Calu3 (cell line): ENCODE data around the gene RFPL3. TPM values are rescaled to one million over a fixed set of nuclear protein-coding genes. Genes with fewer than 3 reads are reported as not detected.

Experiments
- BruUV-seq: library from RNA; stranded (reverse); fragments of 400-500 nt; replicated peaks from 2 replicates; lab custom pipeline; 2021; lab: Mats Ljungman, UMichigan
- CTCF ChIA-PET: fragments of 300-600 bp; sonication (Branson Sonifier 250); formaldehyde crosslinking; loops from one replicate; lab custom pipeline; 2022; ENCODE audit warnings: antibody characterized with exemption; lab: Charles Lee
- DNase-seq: peaks from one replicate; pipeline ENCODE4 v3.0.0; 2022
- H3K27ac Mint-ChIP-seq: one replicate; pipeline ENCODE4 v1.8.0; 2022; ENCODE audit warnings: mixed read lengths; ENCODE audit not compliant: unreplicated experiment
- H3K27me3 Mint-ChIP-seq: one replicate; pipeline ENCODE4 v1.8.0; 2022; ENCODE audit warnings: mixed read lengths; ENCODE audit not compliant: unreplicated experiment
- H3K36me3 Mint-ChIP-seq: one replicate; pipeline ENCODE4 v1.8.0; 2022; ENCODE audit warnings: mild to moderate bottlenecking, moderate library complexity, mixed read lengths; ENCODE audit not compliant: insufficient read depth, unreplicated experiment
- H3K4me1 Mint-ChIP-seq: one replicate; pipeline ENCODE4 v1.8.0; 2022; ENCODE audit warnings: mild to moderate bottlenecking, low read depth, mixed read lengths; ENCODE audit not compliant: unreplicated experiment
- H3K4me3 Mint-ChIP-seq: one replicate; pipeline ENCODE4 v1.8.0; 2022; ENCODE audit warnings: mild to moderate bottlenecking, low read depth, moderate library complexity, mixed read lengths; ENCODE audit not compliant: unreplicated experiment
- H3K9me3 Mint-ChIP-seq: one replicate; pipeline ENCODE4 v1.8.0; 2022; ENCODE audit warnings: low read depth, mixed read lengths; ENCODE audit not compliant: unreplicated experiment
- intact Hi-C: fragments of 100-400 bp; cut with micrococcal nuclease; formaldehyde crosslinking; loops from one replicate; pipeline ENCODE4 v1.10.0; 2022; ENCODE audit not compliant: unreplicated experiment
- total RNA-seq: library from RNA; stranded (reverse); gene quantifications from 2 replicates; pipeline ENCODE4 v1.2.3, GENCODE V29; 2022
- TF ChIP-seq, protein P1 (sequence below): fragments of 200-600 bp; IDR thresholded peaks from one replicate; pipeline ENCODE4 v1.8.0; 2022; ENCODE audit warnings: antibody characterized with exemption; ENCODE audit not compliant: unreplicated experiment

RFPL3 gene
- total RNA-seq, 1 experiment from 2014 or later, result not detected

DNA sequence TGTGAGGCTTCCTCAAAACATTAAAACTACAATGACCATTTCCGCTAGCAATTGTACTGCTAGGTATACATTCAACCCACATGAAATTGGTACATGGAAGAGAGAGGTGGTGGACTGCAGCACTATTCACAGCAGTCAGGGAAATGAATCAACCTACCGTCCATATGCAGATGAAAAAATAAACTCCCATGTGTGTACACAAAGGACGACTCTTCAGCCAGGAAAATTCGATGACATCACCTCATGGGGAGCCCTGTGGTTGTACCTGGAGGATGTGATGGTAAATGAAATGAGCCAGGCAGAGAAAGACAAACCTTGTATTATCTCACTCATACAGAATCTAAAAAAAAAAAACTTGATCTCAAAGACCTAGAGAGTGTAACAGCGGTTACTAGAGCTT is 23.3 kb downstream of the RFPL3 start:
- Mint-ChIP-seq H3K27me3 (peaks cover 13% of the 10 kb centered on the region), H3K9me3 (no peaks in the 10 kb centered on the region), H3K4me1 (no peaks in the 10 kb centered on the region), H3K36me3 (peaks cover 8% of the 10 kb centered on the region), H3K27ac (no peak overlapping the region), H3K4me3 (no peak overlapping the region)
- CTCF ChIA-PET, result no interaction called here
- TF ChIP-seq, protein P1, sequence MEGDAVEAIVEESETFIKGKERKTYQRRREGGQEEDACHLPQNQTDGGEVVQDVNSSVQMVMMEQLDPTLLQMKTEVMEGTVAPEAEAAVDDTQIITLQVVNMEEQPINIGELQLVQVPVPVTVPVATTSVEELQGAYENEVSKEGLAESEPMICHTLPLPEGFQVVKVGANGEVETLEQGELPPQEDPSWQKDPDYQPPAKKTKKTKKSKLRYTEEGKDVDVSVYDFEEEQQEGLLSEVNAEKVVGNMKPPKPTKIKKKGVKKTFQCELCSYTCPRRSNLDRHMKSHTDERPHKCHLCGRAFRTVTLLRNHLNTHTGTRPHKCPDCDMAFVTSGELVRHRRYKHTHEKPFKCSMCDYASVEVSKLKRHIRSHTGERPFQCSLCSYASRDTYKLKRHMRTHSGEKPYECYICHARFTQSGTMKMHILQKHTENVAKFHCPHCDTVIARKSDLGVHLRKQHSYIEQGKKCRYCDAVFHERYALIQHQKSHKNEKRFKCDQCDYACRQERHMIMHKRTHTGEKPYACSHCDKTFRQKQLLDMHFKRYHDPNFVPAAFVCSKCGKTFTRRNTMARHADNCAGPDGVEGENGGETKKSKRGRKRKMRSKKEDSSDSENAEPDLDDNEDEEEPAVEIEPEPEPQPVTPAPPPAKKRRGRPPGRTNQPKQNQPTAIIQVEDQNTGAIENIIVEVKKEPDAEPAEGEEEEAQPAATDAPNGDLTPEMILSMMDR, result no peak
- no TSS peak for BruUV-seq
- no peak for DNase-seq
- intact Hi-C loops, result no loop called here

DNA sequence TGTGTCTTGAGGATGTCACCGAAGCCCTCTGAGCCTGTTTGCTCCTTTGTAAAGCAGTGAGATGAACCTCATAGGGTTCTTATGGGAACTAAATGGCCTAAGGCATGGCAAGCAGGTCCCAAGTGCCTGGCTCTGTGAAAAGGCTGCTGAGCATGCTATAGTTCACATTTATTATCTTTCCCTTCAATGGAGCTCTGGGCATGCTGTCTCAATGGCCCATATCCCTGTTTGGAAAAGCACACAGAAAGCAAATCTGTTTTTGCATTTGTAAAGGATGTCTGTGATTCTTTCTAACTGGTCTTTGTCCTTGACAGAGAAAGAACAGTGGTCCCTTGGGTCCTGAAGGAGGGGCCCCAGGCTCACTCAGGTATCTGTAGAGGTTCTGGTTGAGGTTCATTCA is 28.0 kb downstream of the RFPL3 start:
- Mint-ChIP-seq H3K27me3 (no peaks in the 10 kb centered on the region), H3K27ac (no peak overlapping the region), H3K9me3 (no peaks in the 10 kb centered on the region), H3K4me3 (no peak overlapping the region), H3K4me1 (no peaks in the 10 kb centered on the region), H3K36me3 (peaks cover 27% of the 10 kb centered on the region)
- no TSS peak for BruUV-seq
- CTCF ChIA-PET, result no interaction called here
- no peak for DNase-seq
- intact Hi-C loops, result no loop called here
- TF ChIP-seq, protein P1, result no peak

- H3K4me1 Mint-ChIP-seq, result no peaks in the 10 kb centered on the region
- TF ChIP-seq, protein P1, result peak; percentile 46
- no peaks in the 10 kb centered on the region for H3K9me3 Mint-ChIP-seq
- intact Hi-C loops, result no loop called here
- DNase-seq, result peak; percentile 22
- H3K36me3 Mint-ChIP-seq, result peaks cover 38% of the 10 kb centered on the region
- H3K4me3 Mint-ChIP-seq, result no peak overlapping the region
- BruUV-seq, result no TSS peak
- H3K27me3 Mint-ChIP-seq, result no peaks in the 10 kb centered on the region
- CTCF ChIA-PET, result interaction anchor here (0.5 kb wide), 1 partner anchor 590 kb away, joined by 3 read pairs; no protein-coding TSS in a partner anchor
- H3K27ac Mint-ChIP-seq, result no peak overlapping the region
Observed at GRCh38 chr22:32389685-32390084, 32.0 kb downstream of the RFPL3 start.

GRCh38 chr22:32395107-32395506 is 37.4 kb downstream of the RFPL3 start:
- no peaks in the 10 kb centered on the region for H3K27me3 Mint-ChIP-seq

More at GRCh38 chr22:32395107-32395506, 37.4 kb downstream of the RFPL3 start:
- H3K36me3 Mint-ChIP-seq, result peaks cover 43% of the 10 kb centered on the region
- H3K4me3 Mint-ChIP-seq, result no peak overlapping the region
- no peaks in the 10 kb centered on the region for H3K4me1 Mint-ChIP-seq
- DNase-seq, result no peak
- H3K9me3 Mint-ChIP-seq, result no peaks in the 10 kb centered on the region
- TF ChIP-seq, protein P1, result no peak
- intact Hi-C loops, result no loop called here
- H3K27ac Mint-ChIP-seq, result no peak overlapping the region
- BruUV-seq, result no TSS peak
- CTCF ChIA-PET, result no interaction called here
